HG03103 (cell line): Measurements from ENCODE around the gene GOLGA8N.

Experiments
- ATAC-seq: cut with Tn5 transposase; IDR thresholded peaks from one replicate; pipeline ENCODE4 v1.9.1; 2021; ENCODE audit warnings: low read depth; ENCODE audit not compliant: unreplicated experiment

GOLGA8N gene

GRCh38 chr15:32649342-32649741 lies 56.1 kb downstream of the GOLGA8N start:
- ATAC-seq, result no peak

DNA sequence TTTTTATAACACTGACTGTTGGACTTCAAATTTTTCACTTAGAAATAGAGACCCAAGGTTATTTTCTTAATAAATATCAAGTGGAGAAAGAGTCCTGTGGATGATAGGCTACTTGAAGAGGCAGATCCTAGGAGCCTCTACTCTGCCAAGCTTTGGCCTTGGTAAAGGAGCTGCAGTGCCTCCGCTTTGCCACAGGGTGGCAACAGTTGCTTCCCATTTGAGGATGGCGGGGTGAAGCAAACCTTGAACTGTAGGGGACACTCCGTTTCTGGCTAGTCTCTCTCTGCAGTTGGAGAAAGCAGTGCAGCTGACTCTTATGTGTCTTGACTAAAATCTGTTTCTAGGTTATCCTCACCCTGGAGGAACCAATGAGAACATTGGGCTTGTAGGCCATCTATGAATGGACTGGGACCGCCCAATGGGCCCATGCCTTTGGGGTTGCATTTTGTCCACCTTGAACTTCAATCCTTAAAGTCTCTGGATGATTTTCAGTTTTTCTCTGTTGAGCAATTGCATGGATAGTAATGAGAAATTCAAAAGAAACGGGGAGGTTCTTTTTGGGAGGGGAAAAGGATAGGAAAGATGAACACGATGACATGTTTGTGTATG lies 58.1 kb downstream of the GOLGA8N start:
- ATAC-seq, result peak; percentile 84

DNA sequence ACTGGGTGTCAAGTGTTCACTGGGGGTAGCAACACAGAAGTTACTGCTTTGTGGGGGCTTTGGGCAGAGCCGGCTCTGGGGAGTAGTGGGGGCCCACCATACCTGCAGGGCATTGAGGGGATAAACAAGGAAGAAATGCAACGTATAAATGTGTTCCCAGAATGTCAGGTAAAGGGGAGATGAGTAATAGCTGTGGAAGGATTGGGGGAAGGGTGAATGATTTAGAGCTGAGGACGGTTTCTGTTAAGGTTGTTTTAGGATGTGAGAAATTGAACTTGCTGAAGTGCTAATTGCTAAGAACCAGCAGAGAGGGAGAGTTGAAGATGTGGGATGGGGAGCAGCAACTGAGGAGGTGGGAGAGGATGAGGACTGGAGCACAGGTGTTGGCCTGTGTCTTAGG lies 58.9 kb downstream of the GOLGA8N start:
- ATAC-seq, result no peak

- ATAC-seq, result no peak
Measured at GRCh38 chr15:32656091-32656490, 62.8 kb downstream of the GOLGA8N start.

DNA sequence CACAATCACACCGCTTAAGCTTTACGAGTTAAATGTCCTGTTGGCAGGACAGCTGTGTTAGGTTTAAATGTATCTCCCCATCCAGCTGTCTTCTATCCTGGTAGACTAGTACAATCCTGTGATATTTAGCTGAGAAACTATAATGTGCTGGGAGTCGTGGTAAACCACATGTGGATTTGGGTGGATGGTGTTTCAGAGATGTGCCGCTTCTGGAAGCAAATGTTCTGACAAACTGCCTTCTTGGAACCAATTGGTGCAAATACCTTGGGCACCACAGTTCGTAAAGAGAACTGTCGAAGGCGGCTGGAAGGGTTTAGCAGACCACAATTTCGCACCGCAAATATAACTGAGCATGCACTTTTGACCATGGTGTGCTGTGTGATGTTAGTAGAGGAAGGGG lies 63.2 kb downstream of the GOLGA8N start:
- no peak for ATAC-seq
